Urinary bladder (tissue), 4 donors: ENCODE results near the gene PHKB. TPM values are rescaled to one million over a fixed set of nuclear protein-coding genes. Genes with fewer than 3 reads are reported as not detected.

Source experiments
- DNase-seq: peaks from one replicate; pipeline ENCODE4 v3.0.0-alpha.2; 2015; ENCODE audit errors: extremely low spot score
- H3K27ac ChIP-seq: one replicate; pipeline ENCODE4 v1.5.1; 2013; ENCODE audit warnings: low read depth, mild to moderate bottlenecking, moderate library complexity
- H3K36me3 ChIP-seq: one replicate; pipeline ENCODE4 v1.6.1; 2013; ENCODE audit warnings: mild to moderate bottlenecking, moderate library complexity; ENCODE audit not compliant: insufficient read depth
- H3K4me1 ChIP-seq: one replicate; pipeline ENCODE4 v1.6.1; 2013; ENCODE audit warnings: mild to moderate bottlenecking, moderate library complexity; ENCODE audit not compliant: insufficient read depth
- H3K4me3 ChIP-seq: one replicate; pipeline ENCODE4 v1.5.1; 2013; ENCODE audit warnings: low read depth, low read length
- WGBS: extraction: QIAGEN DNeasy Blood & Tissue Kit; methylation state at CpG from one replicate; pipeline ENCODE4 v1.1.7; 2013; 5-methylcytosine and 5-hydroxymethylcytosine counted together
- polyA plus RNA-seq: library from polyadenylated mRNA; stranded (reverse); fragments of 200-250 nt; gene quantifications from one replicate; pipeline ENCODE4 v1.2.3, GENCODE V29; 2013
- total RNA-seq: library from RNA; depleted of rRNA; stranded (reverse); fragments of >200 nt; gene quantifications from one replicate; pipeline ENCODE4 v1.2.3, GENCODE V29; 2014
- donor health status: healthy with polysubstance abuse.
- donor health status: healthy.

Gene PHKB
- total and polyA plus RNA-seq, 2 donors = 25.5 to 162 TPM

DNA sequence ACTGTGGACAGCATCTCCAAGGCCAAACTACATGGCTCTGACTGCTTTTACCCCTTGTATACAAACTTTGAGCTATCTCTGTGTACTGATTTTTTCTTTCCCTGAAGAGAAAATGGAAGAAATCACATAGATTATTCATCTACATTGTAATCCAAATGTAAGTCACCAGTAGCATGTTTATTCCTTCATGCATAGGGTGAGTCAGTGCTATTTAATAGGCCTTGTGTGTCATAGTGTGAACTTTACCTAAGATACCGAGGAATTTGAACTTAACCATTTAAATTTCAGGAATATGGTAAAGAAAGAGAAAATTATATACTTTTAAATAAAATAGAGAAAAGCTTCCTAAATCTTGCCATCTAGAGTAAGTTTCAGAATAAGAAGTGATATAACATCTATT, 16.5 kb downstream of the PHKB start:
- no peak overlapping the region for H3K27ac ChIP-seq
- no peak overlapping the region for H3K4me3 ChIP-seq
- H3K4me1 ChIP-seq = no peaks in the 10 kb centered on the region
- no peak for DNase-seq
- H3K36me3 ChIP-seq = no peaks in the 10 kb centered on the region
- WGBS = 68% methylated on average over 1 of the region's 1 CpG

DNA sequence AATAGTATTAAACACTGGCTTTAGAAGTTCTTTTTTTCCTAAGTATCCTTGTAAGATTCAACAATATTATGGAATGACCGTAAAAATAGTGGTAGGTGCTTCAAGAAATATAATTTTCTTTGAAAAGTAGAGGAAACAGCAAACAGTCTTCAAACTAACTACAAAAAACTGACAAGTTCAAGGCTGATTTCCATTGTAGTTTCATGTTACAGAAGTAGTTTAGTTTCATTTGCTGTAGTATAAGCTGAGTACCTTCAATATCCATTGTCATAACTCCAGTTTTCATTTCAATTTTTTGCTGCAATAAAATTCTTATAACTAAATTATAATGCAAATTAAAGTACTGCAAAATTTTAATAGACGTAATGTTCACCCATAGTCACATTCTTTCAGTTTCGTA, 19.3 kb downstream of the PHKB start:
- DNase-seq = no peak
- no peak overlapping the region for H3K4me3 ChIP-seq
- H3K36me3 ChIP-seq = no peaks in the 10 kb centered on the region
- no peak overlapping the region for H3K27ac ChIP-seq
- WGBS = 97% methylated on average over 3 of the region's 3 CpGs
- no peaks in the 10 kb centered on the region for H3K4me1 ChIP-seq

DNA sequence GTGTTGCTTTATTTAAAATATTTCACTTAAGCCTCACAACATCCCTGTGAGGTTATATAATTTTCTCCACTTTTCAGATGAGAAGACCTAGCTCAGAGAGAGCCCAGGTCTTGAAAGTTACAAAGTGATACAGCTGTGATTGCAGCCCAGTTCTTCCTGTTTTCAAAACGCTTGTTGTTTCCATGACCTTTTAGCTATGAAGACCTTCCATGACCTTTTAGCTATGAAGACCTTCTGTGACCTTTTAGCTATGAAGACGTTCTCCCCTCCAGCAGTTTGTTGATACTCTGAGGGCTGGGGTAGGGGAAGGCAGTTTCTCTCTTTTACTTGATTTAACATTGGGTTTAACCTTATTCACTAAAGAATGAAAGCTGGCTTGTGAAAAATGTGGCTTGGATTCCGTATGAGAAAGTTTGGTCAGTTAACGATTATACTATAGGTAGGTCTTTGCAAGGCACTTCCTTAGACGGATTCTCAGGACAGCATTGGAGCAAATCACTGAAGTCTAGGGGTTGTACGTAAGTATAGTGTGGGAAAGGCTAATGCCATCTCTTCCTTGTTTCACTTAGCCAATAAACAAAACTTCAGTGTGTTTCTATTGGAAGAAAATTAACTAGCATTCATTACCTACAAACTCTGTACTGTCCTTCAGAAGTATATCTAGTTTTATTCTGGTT, 20.7 kb downstream of the PHKB start:
- no peak overlapping the region for H3K4me3 ChIP-seq
- H3K36me3 ChIP-seq = no peaks in the 10 kb centered on the region
- no peak for DNase-seq
- no peak overlapping the region for H3K27ac ChIP-seq
- 73% methylated on average over 6 of the region's 6 CpGs for WGBS
- H3K4me1 ChIP-seq = no peaks in the 10 kb centered on the region

DNA sequence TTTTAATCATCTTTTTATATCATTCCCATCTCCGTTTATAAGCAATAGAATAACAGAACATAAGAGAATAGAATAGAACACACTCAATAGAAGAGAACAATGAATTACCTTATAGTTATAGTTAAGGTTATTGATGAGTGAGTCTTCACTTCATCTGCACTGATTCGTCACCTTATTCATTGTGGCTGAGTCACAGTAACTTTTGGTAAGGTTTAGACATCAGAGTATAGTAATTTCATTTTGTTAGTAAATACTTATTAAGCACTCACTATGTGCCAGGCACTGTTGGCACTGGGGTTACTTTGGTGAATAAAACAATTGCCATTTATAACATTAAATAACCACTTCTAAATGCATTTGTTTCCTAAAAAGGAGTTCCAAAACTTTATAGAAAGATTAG, 22.5 kb downstream of the PHKB start:
- Histone ChIP-seq H3K27ac (no peak overlapping the region), H3K4me1 (no peaks in the 10 kb centered on the region), H3K36me3 (no peaks in the 10 kb centered on the region), H3K4me3 (no peak overlapping the region)
- WGBS = 66% methylated on average over 2 of the region's 2 CpGs
- DNase-seq = no peak

DNA sequence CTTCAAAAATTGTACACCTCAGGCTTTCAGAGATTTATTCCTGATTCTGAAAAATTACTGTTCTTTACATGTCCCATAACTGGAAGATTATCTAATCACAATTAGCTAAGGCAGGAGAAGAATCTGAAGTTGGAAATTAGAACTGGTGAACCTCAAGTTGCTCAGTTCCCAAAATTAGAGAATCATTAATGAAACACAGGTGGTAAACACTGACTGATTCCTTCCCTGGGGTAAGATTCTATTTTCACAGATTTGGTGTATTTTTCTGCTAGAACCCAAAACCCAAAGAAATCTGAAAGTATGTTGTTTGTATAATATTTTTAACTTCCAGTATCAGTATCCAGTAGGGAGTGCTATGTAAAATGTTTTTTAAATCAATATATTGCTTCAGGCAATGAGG, 25.7 kb downstream of the PHKB start:
- Histone ChIP-seq H3K4me3 (no peak overlapping the region), H3K36me3 (peaks cover 3% of the 10 kb centered on the region), H3K27ac (no peak overlapping the region), H3K4me1 (no peaks in the 10 kb centered on the region)
- no peak for DNase-seq

DNA sequence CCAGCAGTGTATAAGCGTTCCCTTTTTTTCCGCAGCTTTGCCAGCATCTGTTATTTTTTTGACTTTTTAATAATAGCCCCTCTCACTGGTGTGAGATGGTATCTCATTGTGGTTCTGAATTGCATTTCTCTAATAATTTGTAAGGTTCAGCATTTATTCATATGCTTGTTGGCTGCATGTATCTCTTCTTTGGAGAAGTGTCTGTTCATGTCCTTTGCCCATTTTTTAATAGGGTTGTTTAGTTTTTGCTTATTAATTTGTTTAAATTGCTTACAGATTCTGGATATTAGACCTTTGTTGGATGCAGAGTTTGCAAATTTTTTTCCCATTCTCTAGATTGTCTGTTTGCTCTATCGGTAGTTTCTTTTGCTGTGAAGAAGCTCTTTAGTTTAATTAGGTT, 26.9 kb downstream of the PHKB start:
- WGBS = 80% methylated on average over 3 of the region's 3 CpGs
- Histone ChIP-seq H3K36me3 (peaks cover 3% of the 10 kb centered on the region), H3K4me1 (no peaks in the 10 kb centered on the region), H3K27ac (no peak overlapping the region), H3K4me3 (no peak overlapping the region)
- no peak for DNase-seq

DNA sequence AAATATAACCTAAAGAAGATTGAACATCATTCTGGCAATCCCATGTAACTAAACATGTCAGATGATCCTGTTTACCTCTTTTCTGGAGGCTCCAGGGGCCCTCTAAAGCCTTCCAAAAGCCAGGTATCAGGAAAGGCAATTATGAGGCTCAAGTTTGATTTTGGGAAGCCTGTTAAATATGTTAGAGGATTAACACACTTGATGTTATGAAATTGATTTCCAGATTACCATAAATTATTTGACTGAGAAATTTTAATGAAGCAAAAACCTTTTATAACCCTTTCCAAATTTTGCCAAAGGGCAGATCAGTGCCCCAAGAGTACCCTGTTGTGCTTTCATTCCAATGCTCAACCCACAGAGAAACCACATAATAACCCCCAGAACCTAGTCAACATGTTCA, 29.3 kb downstream of the PHKB start:
- DNase-seq = no peak
- Histone ChIP-seq H3K4me3 (no peak overlapping the region), H3K36me3 (peaks cover 3% of the 10 kb centered on the region), H3K27ac (no peak overlapping the region), H3K4me1 (no peaks in the 10 kb centered on the region)

DNA sequence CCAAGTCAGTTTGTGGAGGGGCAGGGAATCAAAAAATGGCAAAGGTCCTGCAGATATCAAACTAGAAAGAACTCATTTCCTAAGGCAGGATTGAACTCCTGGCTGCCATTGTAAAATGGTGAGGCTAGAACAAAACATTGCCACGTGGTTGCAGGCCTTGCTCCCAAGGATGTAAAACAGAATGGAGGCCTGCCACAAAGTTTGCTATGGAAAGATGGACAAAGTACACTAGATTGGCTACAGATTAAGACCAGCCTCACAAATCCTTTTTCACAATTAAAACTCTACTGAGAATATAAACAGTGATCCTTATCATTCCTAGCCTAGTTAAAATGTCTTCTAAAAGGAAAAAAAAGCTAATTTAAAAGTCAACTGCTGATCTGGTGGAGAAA, 30.9 kb downstream of the PHKB start:
- H3K4me1 ChIP-seq = no peaks in the 10 kb centered on the region
- DNase-seq = no peak
- WGBS = 21% methylated on average over 1 of the region's 1 CpG
- no peak overlapping the region for H3K4me3 ChIP-seq
- H3K27ac ChIP-seq = no peak overlapping the region
- peaks cover 3% of the 10 kb centered on the region for H3K36me3 ChIP-seq

DNA sequence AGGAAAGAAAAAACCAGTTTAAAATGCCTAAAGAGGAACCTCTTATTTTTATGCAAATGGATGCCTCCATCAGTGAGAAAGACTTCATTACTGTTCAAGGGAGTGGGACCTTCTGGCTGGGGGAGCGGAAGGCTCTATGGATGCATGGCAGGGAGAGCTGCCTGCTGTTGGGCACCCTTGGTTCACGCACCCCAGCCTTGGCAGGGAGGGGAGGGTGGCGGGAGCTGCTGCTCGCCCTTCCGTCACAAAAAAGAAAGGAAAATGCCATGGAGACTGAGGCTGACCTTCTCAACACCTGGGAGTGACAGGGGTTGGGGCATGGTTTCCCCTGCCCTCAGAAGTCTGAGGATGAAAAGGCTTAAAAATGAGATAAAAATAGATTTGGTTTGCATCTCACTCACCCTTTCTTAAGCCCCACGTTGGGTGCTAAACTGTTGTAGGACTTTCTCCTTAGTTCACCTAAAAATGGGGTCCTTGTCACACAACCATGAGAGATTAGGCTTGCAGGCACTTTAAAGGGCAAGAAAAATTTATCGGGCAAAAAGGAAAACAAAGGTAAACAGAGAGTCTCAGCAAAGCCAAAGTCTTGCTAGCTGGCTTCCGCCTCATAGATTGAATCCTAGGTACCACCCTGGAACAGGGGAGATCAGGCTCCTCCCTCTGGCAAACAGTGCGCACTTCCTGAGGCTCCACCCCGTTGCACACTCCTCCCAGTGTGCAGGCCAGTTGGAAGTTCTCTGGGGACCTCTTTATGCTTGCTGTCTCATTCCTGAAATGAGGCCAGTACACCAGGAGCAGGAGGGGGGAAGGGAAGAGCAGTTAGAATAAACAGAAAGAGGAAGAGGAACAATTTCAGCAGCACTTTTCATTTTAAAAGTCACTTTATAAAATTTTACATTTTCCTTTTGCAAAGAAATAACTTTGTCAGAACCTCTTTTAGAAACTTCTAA, 31.6 kb downstream of the PHKB start:
- peak; percentile 15 for DNase-seq
- 63% methylated on average over 10 of the region's 10 CpGs for whole genome bisulfite sequencing
- peaks cover 3% of the 10 kb centered on the region for H3K36me3 ChIP-seq

DNA sequence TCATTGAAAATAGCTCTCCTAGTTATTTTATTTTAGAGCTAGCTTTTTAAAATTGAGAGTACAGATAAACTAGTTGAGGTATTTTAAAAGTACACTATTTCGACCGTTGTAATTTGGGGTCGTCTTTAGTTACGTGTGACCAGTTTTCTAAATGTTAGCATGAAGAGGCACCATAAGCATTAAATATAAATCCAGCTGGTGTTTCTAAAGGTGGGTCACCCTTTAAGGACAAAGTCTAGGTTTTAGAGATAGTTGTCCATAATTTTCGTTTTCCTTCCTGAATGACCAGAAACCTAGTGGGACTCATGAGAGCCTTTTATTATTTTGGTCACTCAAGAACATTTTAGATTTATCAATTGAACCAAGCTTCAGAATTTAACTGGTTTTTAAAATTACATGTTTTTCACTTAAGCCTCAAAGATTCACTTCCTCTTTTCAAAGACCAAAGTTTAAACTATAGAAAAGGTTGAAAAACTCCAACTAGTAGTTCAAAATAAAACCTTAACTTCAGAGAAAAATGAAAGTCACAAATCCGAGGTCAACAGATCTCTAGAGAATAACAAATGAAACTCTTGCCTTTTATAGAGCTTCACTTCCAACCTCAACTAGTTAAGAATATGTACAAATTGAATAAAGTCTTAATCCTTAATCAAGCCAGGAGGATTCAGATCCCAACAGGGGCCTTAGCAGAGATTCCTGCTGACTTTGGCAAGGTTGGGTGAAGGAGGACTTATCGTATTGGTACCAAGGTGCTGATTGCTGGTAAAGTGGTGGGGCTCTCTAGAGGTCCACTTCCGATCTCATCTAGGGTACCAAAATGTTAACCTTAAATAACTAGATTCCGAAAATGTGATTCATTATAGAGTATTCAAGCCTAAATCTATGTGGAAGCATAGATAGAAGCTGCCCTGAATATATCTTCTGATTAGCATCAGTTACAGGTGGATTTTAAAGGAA, 32.5 kb downstream of the PHKB start:
- H3K4me3 ChIP-seq = no peak overlapping the region
- peaks cover 3% of the 10 kb centered on the region for H3K36me3 ChIP-seq
- no peak for DNase-seq
- H3K4me1 ChIP-seq = no peaks in the 10 kb centered on the region
- peak overlapping the region; percentile 32 for H3K27ac ChIP-seq
- 66% methylated on average over 9 of the region's 9 CpGs for WGBS

More for the DNA sequence above, 31.6 kb downstream of the PHKB start:
- H3K27ac ChIP-seq = peak overlapping the region; percentile 38
- no peak overlapping the region for H3K4me3 ChIP-seq
- H3K4me1 ChIP-seq = no peaks in the 10 kb centered on the region

DNA sequence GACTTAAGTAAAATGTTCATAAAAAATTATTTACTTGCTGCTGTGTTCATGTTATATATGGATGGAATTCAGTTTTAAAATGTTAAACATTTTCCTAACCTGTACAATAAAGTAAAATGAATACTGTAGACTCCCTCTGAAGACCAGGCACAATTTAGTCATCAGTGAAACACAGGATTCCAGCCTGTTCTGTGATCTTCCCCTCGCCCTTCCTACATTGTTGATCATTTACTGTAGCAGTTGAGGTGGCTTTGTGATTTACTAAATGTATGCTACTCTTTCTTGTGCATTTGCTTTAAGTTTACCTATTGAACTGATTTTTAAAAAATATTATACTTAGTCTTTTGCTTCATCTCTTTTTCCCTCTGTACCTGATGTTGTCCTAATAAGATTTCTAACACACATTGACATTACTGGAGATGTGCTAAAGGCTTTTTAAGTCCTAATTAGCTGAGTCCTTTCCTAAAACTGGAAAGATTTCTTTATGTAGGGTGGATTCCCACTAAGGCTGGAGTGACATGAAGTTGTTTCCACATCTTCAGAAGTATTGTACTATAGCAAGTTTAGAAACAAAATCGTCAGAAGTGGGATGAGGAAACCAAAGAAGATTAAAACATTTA, 38.1 kb downstream of the PHKB start:
- WGBS = 96% methylated on average over 2 of the region's 2 CpGs
- H3K36me3 ChIP-seq = peaks cover 1% of the 10 kb centered on the region

DNA sequence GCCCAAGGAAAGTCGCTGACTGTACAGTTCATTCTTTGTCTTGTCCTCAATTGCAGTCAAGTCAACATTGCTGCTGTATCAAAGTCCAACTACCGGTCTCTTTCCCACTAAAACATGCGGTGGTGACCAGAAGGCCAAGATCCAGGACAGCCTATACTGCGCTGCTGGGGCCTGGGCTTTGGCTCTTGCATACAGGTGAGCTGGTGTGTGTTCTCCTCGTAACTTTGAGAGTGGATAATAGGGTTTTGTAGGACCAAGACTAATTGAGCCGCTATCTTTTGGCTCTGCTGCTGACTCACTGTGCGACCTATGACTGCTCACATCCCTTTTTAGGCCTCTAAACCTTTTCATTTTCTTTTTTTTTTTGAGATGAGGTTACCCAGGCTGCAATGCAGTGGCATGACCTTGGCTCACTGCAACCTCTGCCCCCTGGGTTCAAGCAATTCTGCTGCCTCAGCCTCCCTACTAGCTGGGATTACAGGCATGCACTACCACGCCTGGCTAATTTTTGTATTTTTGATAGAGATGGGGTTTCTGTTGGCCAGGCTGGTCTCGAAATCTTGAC, 38.7 kb downstream of the PHKB start:
- peaks cover 1% of the 10 kb centered on the region for H3K36me3 ChIP-seq
- H3K4me1 ChIP-seq = no peaks in the 10 kb centered on the region
- H3K4me3 ChIP-seq = no peak overlapping the region
- no peak for DNase-seq
- 98% methylated on average over 9 of the region's 9 CpGs for WGBS
- no peak overlapping the region for H3K27ac ChIP-seq

More for the DNA sequence above, 38.1 kb downstream of the PHKB start:
- H3K4me1 ChIP-seq = no peaks in the 10 kb centered on the region
- no peak for DNase-seq
- no peak overlapping the region for H3K27ac ChIP-seq
- no peak overlapping the region for H3K4me3 ChIP-seq

DNA sequence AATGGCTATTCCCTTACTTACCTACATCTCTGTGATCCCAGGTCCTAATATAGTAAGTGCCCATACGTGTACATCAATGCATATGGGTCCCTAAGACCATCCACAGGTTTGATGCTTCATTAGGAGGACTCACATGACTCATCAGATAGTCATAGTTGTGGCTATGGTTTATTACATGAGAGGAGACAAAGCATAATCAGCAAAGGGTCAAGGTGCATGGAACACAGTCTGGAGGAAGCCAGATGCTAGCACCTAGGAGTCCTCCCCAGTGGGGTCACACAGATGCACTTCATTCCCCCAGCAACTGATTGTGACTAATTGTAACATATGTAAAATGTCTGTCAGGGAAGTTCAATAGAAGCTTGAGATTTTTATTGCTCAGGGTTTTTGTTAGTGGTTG, 42.8 kb downstream of the PHKB start:
- Histone ChIP-seq H3K4me3 (no peak overlapping the region), H3K36me3 (peaks cover 1% of the 10 kb centered on the region), H3K27ac (no peak overlapping the region), H3K4me1 (no peaks in the 10 kb centered on the region)
- 72% methylated on average over 1 of the region's 1 CpG for WGBS
- DNase-seq = no peak
